Stimulated activated CD4-positive, alpha-beta T cell treated with anti-CD3 and anti-CD28 coated beads, Interleukin-1b, Interleukin-23, amount 100 ng/mL, for 1 hour (primary cell): ENCODE results near the gene IL34.
"Not testable (repeated sequence)": the region's sequence is repeated elsewhere in the genome, so short reads cannot be mapped to it uniquely, and the experiment has no call there.

Experiments
- DNase-seq, 2 donors: peaks; one replicate each; pipeline ENCODE4 v3.0.0-alpha.2; 2020; ENCODE audit warnings: low read depth in 2 of 2

Gene IL34

GRCh38 chr16:70656712-70657263, 10.4 kb downstream of the IL34 start:
- DNase-seq = no peak

GRCh38 chr16:70657956-70658355, 11.6 kb downstream of the IL34 start:
- no peak for DNase-seq

GRCh38 chr16:70658921-70659320, 12.6 kb downstream of the IL34 start:
- DNase-seq = no peak

GRCh38 chr16:70659546-70659945, 13.2 kb downstream of the IL34 start:
- no peak for DNase-seq

- DNase-seq = no peak
Observed at GRCh38 chr16:70659953-70660671, 13.8 kb downstream of the IL34 start.

- DNase-seq = no peak
Observed at GRCh38 chr16:70660672-70661350, 14.5 kb downstream of the IL34 start.

GRCh38 chr16:70661534-70661917, 15.2 kb downstream of the IL34 start:
- no peak for DNase-seq

GRCh38 chr16:70661918-70662641, 15.7 kb downstream of the IL34 start:
- DNase-seq = no peak

GRCh38 chr16:70662991-70663523, 16.7 kb downstream of the IL34 start:
- DNase-seq = no peak

GRCh38 chr16:70663524-70664324, 17.4 kb downstream of the IL34 start:
- DNase-seq = no peak

- DNase-seq = no peak
Observed at GRCh38 chr16:70664325-70665112, 18.2 kb downstream of the IL34 start.

GRCh38 chr16:70665113-70665694, 18.8 kb downstream of the IL34 start:
- DNase-seq = no peak

GRCh38 chr16:70665806-70666735, 19.7 kb downstream of the IL34 start:
- DNase-seq = no peak

GRCh38 chr16:70670175-70670574, 23.8 kb downstream of the IL34 start:
- DNase-seq = no peak

- not testable (repeated sequence) for DNase-seq
Observed at GRCh38 chr16:70670938-70671337, 24.6 kb downstream of the IL34 start.

- DNase-seq = no peak
Observed at GRCh38 chr16:70674221-70675014, 28.1 kb downstream of the IL34 start.

GRCh38 chr16:70675851-70676513, 29.6 kb downstream of the IL34 start:
- DNase-seq = no peak
